Cardiac fibroblast (primary cell): Measurements from ENCODE around the gene HOXC4.

Experiments
- DNase-seq, 2 donors: peaks; one replicate each; pipeline versions ENCODE4 v3.0.0 to v3.0.0-alpha.2; 2010; ENCODE audit warnings: low read depth in 2 of 2
- H3K4me3 ChIP-seq, 2 donors: replicated peaks in 1 of 2; 1 replicate in 1 of 2; 2 replicates in 1 of 2; pipeline ENCODE4 v1.5.1; 2011; ENCODE audit warnings: low read depth in 2 of 2, low read length in 2 of 2, mild to moderate bottlenecking in 2 of 2, moderate library complexity in 1 of 2
- TF ChIP-seq, protein P1 (sequence below): IDR thresholded peaks from one replicate; pipeline ENCODE4 v1.5.1; 2011; ENCODE audit warnings: low read depth, mild to moderate bottlenecking, low read length, inconsistent platforms

Gene HOXC4

DNA sequence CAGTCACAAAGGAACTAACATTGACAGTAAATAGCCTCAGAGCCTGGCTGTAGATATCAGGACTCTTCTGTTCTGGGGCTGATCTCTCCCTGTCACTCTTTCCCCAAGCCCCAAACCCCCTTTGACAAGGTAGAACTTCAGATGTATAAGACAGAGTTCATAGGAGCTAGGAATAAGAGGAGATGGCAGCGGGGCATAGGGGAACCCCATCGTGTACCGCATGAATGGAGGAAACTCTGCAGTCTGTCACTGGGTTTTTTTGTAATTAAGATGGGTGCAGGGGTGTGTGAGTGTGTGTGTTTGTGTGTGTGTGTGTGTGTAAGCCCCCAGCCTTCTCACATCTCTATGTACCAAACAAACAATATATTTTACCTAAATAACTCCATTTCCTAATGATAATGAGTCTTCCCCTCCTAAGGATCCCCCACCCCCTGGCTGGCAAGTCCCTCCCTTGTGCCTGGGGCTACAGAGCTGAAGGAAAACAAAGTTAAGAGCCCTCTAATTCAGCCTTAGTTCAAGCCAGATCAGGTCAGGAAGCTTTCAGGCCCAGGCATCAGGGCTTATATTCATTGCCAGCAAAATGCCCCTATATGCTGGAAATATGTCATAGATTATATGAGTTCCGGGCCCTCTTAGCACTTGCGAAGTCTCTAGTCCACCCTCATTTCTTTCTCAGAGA, 9.1 kb upstream of the HOXC4 start:
- DNase-seq = no peak
- H3K4me3 ChIP-seq = no peak overlapping the region
- TF ChIP-seq, protein P1, sequence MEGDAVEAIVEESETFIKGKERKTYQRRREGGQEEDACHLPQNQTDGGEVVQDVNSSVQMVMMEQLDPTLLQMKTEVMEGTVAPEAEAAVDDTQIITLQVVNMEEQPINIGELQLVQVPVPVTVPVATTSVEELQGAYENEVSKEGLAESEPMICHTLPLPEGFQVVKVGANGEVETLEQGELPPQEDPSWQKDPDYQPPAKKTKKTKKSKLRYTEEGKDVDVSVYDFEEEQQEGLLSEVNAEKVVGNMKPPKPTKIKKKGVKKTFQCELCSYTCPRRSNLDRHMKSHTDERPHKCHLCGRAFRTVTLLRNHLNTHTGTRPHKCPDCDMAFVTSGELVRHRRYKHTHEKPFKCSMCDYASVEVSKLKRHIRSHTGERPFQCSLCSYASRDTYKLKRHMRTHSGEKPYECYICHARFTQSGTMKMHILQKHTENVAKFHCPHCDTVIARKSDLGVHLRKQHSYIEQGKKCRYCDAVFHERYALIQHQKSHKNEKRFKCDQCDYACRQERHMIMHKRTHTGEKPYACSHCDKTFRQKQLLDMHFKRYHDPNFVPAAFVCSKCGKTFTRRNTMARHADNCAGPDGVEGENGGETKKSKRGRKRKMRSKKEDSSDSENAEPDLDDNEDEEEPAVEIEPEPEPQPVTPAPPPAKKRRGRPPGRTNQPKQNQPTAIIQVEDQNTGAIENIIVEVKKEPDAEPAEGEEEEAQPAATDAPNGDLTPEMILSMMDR = no peak

- H3K4me3 ChIP-seq = no peak overlapping the region
- no peak for DNase-seq
- TF ChIP-seq, protein P1 = no peak
Measured at GRCh38 chr12:54045401-54045800, 8.2 kb upstream of the HOXC4 start.

DNA sequence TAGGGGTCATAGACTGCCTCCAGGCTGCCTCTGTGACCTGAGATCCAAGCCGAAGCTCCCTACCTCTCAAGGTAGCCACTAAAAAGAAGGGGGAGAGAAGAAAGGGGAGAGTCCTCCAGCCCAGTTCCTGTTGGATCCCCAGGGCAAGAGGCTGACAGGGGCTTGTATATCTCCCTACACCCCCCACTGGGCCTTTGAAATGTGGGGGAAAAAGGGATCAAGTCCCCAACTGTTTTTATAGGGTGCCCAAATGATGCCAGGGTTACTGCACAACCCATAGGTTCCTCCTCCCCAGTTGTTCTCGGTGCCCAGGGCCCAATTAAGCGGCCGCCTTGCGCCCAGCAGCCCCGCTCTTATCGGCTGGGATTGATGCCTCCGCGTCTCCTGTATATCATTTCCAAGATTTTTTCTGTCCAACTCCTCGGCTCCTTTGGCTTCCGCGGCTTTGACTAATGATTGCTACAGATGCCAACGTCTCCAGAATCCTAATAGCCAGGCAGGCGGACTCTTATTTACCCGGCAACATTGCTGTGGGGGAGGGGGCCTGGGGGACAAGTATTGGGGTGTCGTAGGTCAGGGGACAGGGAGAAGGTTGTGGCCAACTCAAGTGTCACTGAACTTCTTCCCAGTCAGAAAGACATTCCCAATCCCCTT, 7.6 kb upstream of the HOXC4 start:
- DNase-seq = no peak
- H3K4me3 ChIP-seq = no peak overlapping the region
- TF ChIP-seq, protein P1 = no peak

DNA sequence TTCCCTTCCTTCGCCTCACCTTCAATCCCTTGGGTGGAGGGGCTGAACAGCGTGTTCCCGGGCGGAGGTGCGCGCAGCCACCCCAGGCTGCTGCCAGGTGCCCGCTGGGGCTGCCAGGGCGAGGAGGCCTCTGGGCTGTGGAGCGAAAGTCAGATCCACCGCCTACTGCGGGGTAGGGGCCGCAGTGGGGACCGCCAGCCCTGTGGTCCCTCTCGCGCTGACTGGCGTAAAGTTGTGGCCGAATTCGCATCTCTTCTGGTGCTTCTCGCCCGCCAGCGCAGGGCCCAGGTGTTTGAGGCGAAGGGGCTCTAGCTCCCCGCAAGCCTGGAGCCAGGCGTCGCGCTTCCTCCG, 6.9 kb upstream of the HOXC4 start:
- TF ChIP-seq, protein P1 = no peak
- no peak for DNase-seq
- no peak overlapping the region for H3K4me3 ChIP-seq

- no peak for DNase-seq
- no peak overlapping the region for H3K4me3 ChIP-seq
- TF ChIP-seq, protein P1 = no peak
Measured at GRCh38 chr12:54047160-54047963, 6.3 kb upstream of the HOXC4 start.

GRCh38 chr12:54047964-54048303, 5.7 kb upstream of the HOXC4 start:
- no peak for DNase-seq
- TF ChIP-seq, protein P1 = no peak
- no peak overlapping the region for H3K4me3 ChIP-seq
